ENCODE results near the gene BDH1. TPM values are rescaled to one million over a fixed set of nuclear protein-coding genes. Genes with fewer than 3 reads are reported as not detected.

BDH1 gene
- total RNA-seq, 1 donor from 2014 or later = not detected

DNA sequence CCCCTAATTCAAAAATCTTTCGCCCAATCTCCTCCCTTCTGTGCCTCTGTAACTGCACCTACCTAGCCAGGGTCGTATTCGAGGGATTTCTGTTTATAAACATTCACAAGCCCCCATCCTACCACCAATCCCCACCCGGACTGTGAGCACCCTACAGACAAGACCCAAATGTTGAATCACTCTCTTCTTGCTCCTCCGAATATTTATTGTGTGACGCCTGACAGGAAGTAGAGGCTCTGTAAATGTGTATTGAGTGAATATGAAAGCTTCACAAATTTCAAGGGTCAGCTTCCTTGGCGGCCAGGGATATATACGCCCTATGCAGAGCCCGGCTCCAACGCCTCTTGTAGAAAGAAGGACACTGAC, 1.6 kb downstream of the BDH1 start:
- Histone ChIP-seq H3K27me3 (no peaks in the 10 kb centered on the region), H3K27ac (peak overlapping the region; percentile 82 to 93), H3K9me3 (no peaks in the 10 kb centered on the region), H3K4me1 (peaks cover 0 to 15% of the 10 kb centered on the region in 2 donors), H3K4me3 (peak overlapping the region; percentile 69 to 80), H3K36me3 (no peaks in the 10 kb centered on the region)
- intact Hi-C loops (cut with DNase I) = loop anchor here (2.0 to 10.0 kb wide), 4 partner anchors 97 to 1051 kb away; partner anchors contain the start of genes DLG1, PIGZ and RNF168
- DNase-seq (ENCODE audit: low spot score in 2 of 2) = no peak
- TF ChIP-seq, protein P1, sequence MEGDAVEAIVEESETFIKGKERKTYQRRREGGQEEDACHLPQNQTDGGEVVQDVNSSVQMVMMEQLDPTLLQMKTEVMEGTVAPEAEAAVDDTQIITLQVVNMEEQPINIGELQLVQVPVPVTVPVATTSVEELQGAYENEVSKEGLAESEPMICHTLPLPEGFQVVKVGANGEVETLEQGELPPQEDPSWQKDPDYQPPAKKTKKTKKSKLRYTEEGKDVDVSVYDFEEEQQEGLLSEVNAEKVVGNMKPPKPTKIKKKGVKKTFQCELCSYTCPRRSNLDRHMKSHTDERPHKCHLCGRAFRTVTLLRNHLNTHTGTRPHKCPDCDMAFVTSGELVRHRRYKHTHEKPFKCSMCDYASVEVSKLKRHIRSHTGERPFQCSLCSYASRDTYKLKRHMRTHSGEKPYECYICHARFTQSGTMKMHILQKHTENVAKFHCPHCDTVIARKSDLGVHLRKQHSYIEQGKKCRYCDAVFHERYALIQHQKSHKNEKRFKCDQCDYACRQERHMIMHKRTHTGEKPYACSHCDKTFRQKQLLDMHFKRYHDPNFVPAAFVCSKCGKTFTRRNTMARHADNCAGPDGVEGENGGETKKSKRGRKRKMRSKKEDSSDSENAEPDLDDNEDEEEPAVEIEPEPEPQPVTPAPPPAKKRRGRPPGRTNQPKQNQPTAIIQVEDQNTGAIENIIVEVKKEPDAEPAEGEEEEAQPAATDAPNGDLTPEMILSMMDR (IDR thresholded peaks at IDR 0.05) = no peak

DNA sequence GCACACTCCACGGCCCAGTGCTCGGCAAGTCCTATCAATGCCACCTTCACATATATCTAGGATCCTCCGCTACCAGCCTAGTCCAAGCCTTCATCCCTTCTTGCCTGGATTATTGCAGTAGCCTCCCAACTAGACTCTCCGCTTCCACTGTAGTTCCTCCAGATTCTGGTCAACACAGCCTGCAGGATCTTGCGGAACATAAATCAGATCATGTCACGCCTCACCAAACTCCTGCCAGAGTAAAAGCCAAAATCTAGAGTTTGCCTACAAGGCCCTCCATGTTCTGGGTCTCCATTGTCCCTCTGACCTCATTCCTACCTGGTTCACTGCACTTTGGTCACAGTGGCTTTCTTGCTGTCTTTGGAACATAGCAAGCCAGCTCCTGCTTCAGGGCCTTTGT, 3.6 kb downstream of the BDH1 start:
- no peaks in the 10 kb centered on the region for H3K9me3 ChIP-seq
- no peaks in the 10 kb centered on the region for H3K36me3 ChIP-seq
- H3K4me3 ChIP-seq = no peak overlapping the region
- H3K27me3 ChIP-seq = no peaks in the 10 kb centered on the region
- TF ChIP-seq, protein P1 (IDR thresholded peaks at IDR 0.05) = no peak
- no peak for DNase-seq (ENCODE audit: low spot score in 2 of 2)
- H3K4me1 ChIP-seq = peaks cover 0 to 15% of the 10 kb centered on the region in 2 donors
- intact Hi-C loops (cut with DNase I) = loop anchor here (5.0 to 10.0 kb wide), 3 partner anchors 95 to 587 kb away; partner anchors contain the start of genes DLG1 and PIGZ
- H3K27ac ChIP-seq = no peak overlapping the region

DNA sequence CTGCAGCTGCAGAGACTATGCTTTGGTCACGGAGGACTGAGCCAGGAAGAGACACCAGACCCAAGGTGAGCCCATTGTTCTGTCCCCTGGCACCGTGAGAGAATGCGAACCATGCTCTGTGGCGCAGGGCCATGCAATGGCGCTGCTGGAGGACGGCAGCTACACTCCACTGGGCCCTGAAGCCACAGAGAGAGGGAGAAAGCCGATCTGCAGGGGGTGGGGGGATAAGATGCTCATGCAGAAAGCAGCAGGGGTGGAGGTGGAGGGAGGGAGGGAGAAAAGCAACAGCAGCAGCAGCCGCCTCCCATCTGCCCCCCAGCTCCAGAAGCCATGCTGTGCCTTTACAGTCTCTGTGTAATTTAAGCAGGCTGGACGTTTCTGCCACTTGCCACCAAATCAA, 5.3 kb downstream of the BDH1 start:
- intact Hi-C loops (cut with DNase I) = loop anchor here (5.0 to 10.0 kb wide), 3 partner anchors 93 to 586 kb away; partner anchors contain the start of genes DLG1 and PIGZ
- no peak overlapping the region for H3K27ac ChIP-seq
- no peaks in the 10 kb centered on the region for H3K9me3 ChIP-seq
- DNase-seq (ENCODE audit: low spot score in 2 of 2) = no peak
- H3K4me3 ChIP-seq = no peak overlapping the region
- no peaks in the 10 kb centered on the region for H3K36me3 ChIP-seq
- H3K27me3 ChIP-seq = no peaks in the 10 kb centered on the region
- peaks cover 0 to 9% of the 10 kb centered on the region in 2 donors for H3K4me1 ChIP-seq
- TF ChIP-seq, protein P1 (IDR thresholded peaks at IDR 0.05) = no peak

DNA sequence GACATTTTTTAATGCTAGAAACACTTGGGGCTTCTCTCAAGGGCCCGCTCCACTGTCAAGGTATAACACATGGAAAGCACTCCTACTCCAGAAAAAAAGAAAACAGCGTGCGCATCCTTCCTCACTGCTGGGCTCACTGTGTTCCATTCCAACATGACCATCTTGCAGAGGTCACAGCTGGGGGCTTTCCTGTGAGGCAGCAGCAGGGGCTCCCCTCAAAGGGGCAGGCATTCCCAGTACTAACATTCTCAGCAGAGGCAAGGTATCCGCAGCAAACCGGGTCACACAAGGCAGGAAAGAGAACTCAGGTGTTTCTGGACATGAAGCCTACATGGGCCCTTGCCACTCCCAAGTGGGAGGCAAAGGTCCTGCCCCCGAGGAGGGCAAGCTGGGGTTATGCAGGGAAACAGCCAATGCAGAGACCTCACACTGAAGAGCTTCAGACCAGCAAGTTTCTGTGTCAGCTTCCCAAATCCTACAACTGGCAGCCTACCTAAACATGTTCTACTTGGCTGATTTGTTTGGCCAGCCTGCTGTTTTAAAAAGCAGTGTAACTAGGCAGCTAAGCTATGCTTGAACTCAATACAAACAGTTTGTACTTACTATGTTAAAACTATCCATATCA, 6.4 kb downstream of the BDH1 start:
- DNase-seq (ENCODE audit: low spot score in 2 of 2) = no peak
- Histone ChIP-seq H3K4me1 (peaks cover 0 to 8% of the 10 kb centered on the region in 2 donors), H3K4me3 (no peak overlapping the region), H3K27me3 (no peaks in the 10 kb centered on the region), H3K9me3 (no peaks in the 10 kb centered on the region), H3K36me3 (no peaks in the 10 kb centered on the region), H3K27ac (no peak overlapping the region)
- TF ChIP-seq, protein P1 (IDR thresholded peaks at IDR 0.05) = no peak
- intact Hi-C loops (cut with DNase I) = no loop called here

DNA sequence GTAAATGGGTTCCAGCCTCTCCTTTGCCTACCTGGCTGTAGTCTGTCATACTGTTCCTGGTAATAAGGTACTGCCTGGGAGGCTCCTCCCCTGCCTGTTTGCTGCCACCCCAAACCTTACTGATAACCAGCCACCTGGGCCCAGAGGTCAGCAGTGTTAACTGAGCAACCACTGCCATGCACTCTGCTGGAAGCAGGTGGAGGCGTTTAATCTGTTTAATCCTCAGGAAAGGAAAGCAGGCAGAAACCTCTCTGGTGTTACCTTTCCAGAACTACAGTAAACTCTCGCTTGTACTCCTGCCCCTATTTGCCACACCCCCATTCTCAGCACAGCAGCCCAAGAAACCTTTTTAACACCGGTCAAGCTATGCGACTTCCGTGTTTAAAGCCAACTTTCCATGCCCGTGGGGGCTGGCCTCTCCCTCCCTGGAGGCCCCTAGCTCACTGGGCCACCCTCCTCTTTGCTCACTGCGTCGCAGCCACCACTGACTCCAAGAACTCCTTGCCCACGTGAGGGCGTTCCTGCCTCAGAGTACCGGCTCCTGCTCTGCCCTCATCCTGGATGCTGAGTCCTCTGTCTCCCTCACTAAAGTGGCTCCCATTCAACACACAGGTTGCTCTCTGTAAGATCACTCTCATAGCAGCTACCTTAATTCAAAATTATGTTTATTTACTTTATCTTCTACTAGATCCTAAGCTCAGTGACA, 8.3 kb downstream of the BDH1 start:
- TF ChIP-seq, protein P1 (IDR thresholded peaks at IDR 0.05) = no peak
- Histone ChIP-seq H3K9me3 (no peaks in the 10 kb centered on the region), H3K4me3 (no peak overlapping the region), H3K27ac (no peak overlapping the region), H3K4me1 (peaks cover 0 to 3% of the 10 kb centered on the region in 2 donors), H3K27me3 (no peaks in the 10 kb centered on the region), H3K36me3 (no peaks in the 10 kb centered on the region)
- intact Hi-C loops (cut with DNase I) = no loop called here
- no peak for DNase-seq (ENCODE audit: low spot score in 2 of 2)
